ENCODE data around the gene TMEM183A. TPM values are rescaled to one million over a fixed set of nuclear protein-coding genes. Genes with fewer than 3 reads are reported as not detected.

The TMEM183A gene
- 12.0 and 13.0 TPM in 2 replicates for polyA plus RNA-seq

GRCh38 chr1:203006948-203007871 lies at the start of gene TMEM183A:
TMEM183A (plus strand) TSS chr1:203007374; CDS start chr1:203007466, 92 bp downstream.

GRCh38 chr1:202957733-202958543 lies 49.2 kb upstream of the TMEM183A start, which contains the start of gene ADIPOR1:
ADIPOR1 (minus strand) TSS chr1:202958312; CDS start chr1:202951070, 7,242 bp downstream.

GRCh38 chr1:203026031-203026665 lies 19.0 kb downstream of the TMEM183A start, which contains the start of gene PPFIA4:
PPFIA4 (plus strand) TSS chr1:203026491; CDS start chr1:203039009, 12,518 bp downstream.

Other genes starting within 250 kb of the TMEM183A start
- gene KDM5B, start 199.0 kb upstream of the TMEM183A start, polyA plus RNA-seq: 13.8 and 17.8 TPM in 2 replicates
- 0.69 TPM in 1 of 2 replicates, not detected in the other for gene PCAT6, start 196.4 kb upstream of the TMEM183A start, polyA plus RNA-seq
- gene RABIF, start 118.2 kb upstream of the TMEM183A start, polyA plus RNA-seq: 15.4 and 16.3 TPM in 2 replicates
- 55.7 and 60.5 TPM in 2 replicates for gene KLHL12, start 80.1 kb upstream of the TMEM183A start, polyA plus RNA-seq
- 67.0 and 69.0 TPM in 2 replicates for gene ADIPOR1, start 49.1 kb upstream of the TMEM183A start, polyA plus RNA-seq
- 80.6 and 117 TPM in 2 replicates for gene CYB5R1, start 40.1 kb upstream of the TMEM183A start, polyA plus RNA-seq
- 0.23 and 0.97 TPM in 2 replicates for gene PPFIA4, start 19.1 kb downstream of the TMEM183A start, polyA plus RNA-seq
- not detected in 2 replicates for gene MYOG, start 78.6 kb downstream of the TMEM183A start, polyA plus RNA-seq
- 1.4 TPM in 1 of 2 replicates, not detected in the other for gene ADORA1, start 120.4 kb downstream of the TMEM183A start, polyA plus RNA-seq
- not detected in 2 replicates for gene MYBPH, start 168.5 kb downstream of the TMEM183A start, polyA plus RNA-seq
- gene CHI3L1, start 179.3 kb downstream of the TMEM183A start, polyA plus RNA-seq: not detected in 2 replicates
- gene CHIT1, start 222.3 kb downstream of the TMEM183A start, polyA plus RNA-seq: not detected in 2 replicates